GM19351 (cell line): ENCODE measurements around the gene OPCML.

ENCODE experiments used
- ATAC-seq: cut with Tn5 transposase; IDR thresholded peaks from one replicate; pipeline ENCODE4 v1.9.1; 2021; ENCODE audit warnings: mild to moderate bottlenecking, moderate library complexity; ENCODE audit not compliant: unreplicated experiment

Gene OPCML

GRCh38 chr11:132831272-132831671 lies 701.0 kb downstream of the OPCML start:
- ATAC-seq, result no peak

- no peak for ATAC-seq
Observed at GRCh38 chr11:132824642-132825041, 707.7 kb downstream of the OPCML start.

GRCh38 chr11:132822276-132822675 lies 710.0 kb downstream of the OPCML start:
- no peak for ATAC-seq

GRCh38 chr11:132821499-132821898 lies 710.8 kb downstream of the OPCML start:
- ATAC-seq, result no peak

GRCh38 chr11:132821014-132821413 lies 711.3 kb downstream of the OPCML start:
- no peak for ATAC-seq

GRCh38 chr11:132818951-132819350 lies 713.4 kb downstream of the OPCML start:
- no peak for ATAC-seq

GRCh38 chr11:132817387-132817786 lies 714.9 kb downstream of the OPCML start:
- no peak for ATAC-seq

- no peak for ATAC-seq
Observed at GRCh38 chr11:132814410-132814809, 717.9 kb downstream of the OPCML start.

- ATAC-seq, result no peak
Observed at GRCh38 chr11:132811649-132812048, 720.7 kb downstream of the OPCML start.

- no peak for ATAC-seq
Observed at GRCh38 chr11:132809070-132809469, 723.2 kb downstream of the OPCML start.

GRCh38 chr11:132804258-132804657 lies 728.0 kb downstream of the OPCML start:
- ATAC-seq, result no peak

- no peak for ATAC-seq
Observed at GRCh38 chr11:132803436-132803835, 728.9 kb downstream of the OPCML start.

- no peak for ATAC-seq
Observed at GRCh38 chr11:132802947-132803346, 729.4 kb downstream of the OPCML start.

- ATAC-seq, result no peak
Observed at GRCh38 chr11:132793831-132794230, 738.5 kb downstream of the OPCML start.

GRCh38 chr11:132792341-132793140 lies 739.8 kb downstream of the OPCML start:
- ATAC-seq, result no peak

- no peak for ATAC-seq
Observed at GRCh38 chr11:132790971-132791370, 741.3 kb downstream of the OPCML start.

- ATAC-seq, result no peak
Observed at GRCh38 chr11:132790466-132790865, 741.8 kb downstream of the OPCML start.

- no peak for ATAC-seq
Observed at GRCh38 chr11:132788816-132789325, 743.4 kb downstream of the OPCML start.

- ATAC-seq, result no peak
Observed at GRCh38 chr11:132785878-132786277, 746.4 kb downstream of the OPCML start.

- ATAC-seq, result no peak
Observed at GRCh38 chr11:132784441-132784840, 747.9 kb downstream of the OPCML start.

GRCh38 chr11:132782102-132782501 lies 750.2 kb downstream of the OPCML start:
- ATAC-seq, result no peak

GRCh38 chr11:132780046-132780445 lies 752.3 kb downstream of the OPCML start:
- ATAC-seq, result no peak

GRCh38 chr11:132779497-132779896 lies 752.8 kb downstream of the OPCML start:
- no peak for ATAC-seq
